NCI-H2227 (cell line): ENCODE data around the gene LONP2.
"Not testable (repeated sequence)": the region's sequence is repeated elsewhere in the genome, so short reads cannot be mapped to it uniquely, and the experiment has no call there.

Experiments used
- DNase-seq: peaks from one replicate; lab custom pipeline; 2025; ENCODE audit not compliant: unreplicated experiment; lab: John Stamatoyannopoulos, UW

Gene LONP2

DNA sequence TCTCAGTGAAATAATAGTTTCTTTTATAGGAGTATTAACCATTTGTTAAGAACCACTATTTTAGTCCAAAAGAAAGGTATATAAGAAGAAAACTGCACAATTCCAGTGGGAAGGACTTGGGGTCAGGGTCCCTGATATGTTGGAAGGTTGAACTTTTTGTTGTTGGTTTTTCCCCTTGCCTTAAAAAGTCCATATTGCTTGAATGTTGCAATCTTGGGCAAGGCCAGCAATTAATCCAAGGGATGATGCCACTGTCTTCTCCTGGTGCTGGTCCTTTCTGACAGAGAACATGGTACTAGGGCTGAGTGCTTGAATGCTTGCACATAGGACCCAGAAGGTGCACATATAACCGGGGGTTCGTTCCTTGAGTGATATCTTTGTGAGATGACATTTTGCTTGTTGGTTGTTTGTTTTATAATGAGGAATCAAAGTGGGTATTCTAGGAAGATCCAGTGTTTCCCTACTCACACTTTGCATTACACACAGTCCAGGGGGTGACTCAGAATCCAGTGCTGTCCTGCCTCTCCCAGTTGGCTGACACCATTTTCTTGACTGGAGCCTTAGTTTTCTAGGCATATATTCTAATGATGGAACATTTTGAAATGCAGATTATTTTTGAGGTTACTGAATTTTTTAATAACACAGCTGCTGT is 86.2 kb downstream of the LONP2 start:
- DNase-seq: no peak

DNA sequence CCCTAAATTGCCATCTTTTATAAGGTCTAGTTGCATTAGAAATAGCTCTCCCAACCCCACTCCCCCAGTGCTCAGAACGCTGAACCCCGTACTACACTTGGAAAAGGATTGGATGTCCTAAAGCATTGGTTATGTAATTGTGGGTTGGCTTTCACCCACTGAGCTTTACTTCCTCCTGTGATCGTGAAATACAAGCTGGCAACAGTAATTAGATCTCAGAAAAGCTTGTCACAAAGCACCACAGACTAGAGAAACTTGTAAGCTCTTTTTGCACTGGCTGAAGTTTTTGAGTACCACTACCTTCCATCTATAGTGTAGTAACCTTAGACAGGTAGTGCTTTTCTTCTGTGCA is 86.7 kb downstream of the LONP2 start:
- no peak for DNase-seq

GRCh38 chr16:48332978-48333377 is 88.9 kb downstream of the LONP2 start:
- no peak for DNase-seq

- DNase-seq: no peak
Measured at GRCh38 chr16:48334325-48334724, 90.2 kb downstream of the LONP2 start.

DNA sequence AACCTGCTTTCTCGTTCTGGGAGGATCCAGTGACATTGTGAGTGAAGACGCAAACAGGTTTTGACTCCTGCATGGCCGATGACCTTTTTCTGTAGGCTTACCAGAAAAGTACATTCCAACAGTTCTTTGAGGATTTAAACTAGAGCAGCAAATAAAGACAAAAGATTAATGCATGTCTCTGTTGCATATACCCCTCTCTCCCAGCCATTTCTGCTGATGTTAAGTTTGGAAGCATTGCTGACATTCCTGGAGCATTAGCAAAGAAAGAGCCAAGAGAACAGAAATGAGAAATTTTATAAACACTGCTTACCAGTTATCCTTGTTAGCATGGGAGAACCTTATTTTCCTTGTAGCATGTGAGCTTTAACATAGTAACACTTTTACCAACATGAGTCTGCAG is 91.9 kb downstream of the LONP2 start:
- no peak for DNase-seq

GRCh38 chr16:48340054-48340453 is 96.0 kb downstream of the LONP2 start:
- no peak for DNase-seq

DNA sequence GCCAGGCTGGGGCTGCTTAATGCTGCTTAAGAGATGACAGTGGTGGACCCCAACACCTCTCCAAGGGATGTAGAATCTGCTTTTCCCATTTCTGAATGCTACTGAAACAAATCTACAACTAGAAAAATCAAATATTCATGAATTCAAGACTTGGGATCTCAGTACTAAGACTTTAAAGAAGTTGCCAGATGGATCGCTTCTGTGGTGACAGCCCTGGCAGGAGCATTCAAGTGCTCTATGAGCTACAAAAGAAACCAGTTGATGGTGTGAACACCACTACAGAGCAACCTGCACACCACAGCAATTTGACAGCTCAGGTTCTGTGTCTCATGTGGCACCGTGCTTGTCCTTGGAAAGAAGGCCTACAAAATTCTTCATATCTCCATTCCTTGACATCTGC is 98.5 kb downstream of the LONP2 start:
- no peak for DNase-seq

- DNase-seq: peak; percentile 77
Measured at GRCh38 chr16:48347191-48347865, 103.2 kb downstream of the LONP2 start.

GRCh38 chr16:48347980-48348379 is 103.9 kb downstream of the LONP2 start:
- DNase-seq: peak; percentile 69

- no peak for DNase-seq
Measured at GRCh38 chr16:48350736-48351135, 106.6 kb downstream of the LONP2 start.

GRCh38 chr16:48352648-48353390 is 108.7 kb downstream of the LONP2 start:
- DNase-seq: no peak

DNA sequence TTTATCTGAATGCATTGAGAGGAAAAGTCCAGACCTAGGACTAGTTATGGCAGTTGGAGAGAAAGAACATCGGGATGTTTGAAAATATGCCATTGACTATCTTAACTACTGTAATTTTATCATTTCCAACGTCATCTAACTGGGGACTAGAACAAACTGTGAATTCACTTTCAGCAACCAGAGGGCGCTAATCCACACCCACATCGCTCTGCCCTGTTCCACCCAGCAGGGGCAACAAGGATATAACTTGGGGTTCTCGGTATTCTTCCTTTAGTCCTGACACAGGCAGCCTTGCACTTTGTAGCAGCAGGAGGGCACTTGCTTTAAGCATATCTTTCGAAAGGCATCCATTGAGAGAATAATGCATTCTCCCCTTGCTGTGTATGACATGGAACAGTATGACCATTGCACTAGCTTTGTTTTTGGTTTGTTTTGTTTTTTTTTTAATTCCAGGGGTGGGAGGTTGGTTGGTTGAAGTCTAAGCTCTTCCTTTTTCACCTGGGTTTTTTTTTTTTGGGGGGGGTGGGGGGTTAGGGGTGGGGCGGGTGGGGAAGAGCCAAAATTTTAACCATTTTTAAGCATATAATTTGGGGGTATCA is 109.6 kb downstream of the LONP2 start:
- peak; percentile 58 for DNase-seq

DNA sequence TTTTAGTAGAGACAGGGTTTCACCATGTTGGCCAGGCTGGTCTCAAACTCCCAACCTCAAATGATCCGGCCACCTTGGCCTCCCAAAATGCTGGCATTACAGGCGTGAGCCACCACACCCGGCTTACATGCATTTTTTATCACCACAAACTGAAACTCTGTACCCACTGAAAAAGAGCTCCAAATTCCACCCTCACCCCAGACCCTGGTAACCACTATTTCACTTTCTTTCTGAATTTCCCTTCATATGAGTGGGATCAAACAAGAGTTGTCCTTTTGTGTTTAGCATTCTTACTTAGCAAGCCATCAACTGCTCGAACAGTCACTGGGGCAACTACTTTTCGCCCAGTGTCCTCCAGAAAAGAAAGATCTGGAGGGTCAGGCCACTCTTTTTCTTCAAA is 110.3 kb downstream of the LONP2 start:
- not testable (repeated sequence) for DNase-seq

DNA sequence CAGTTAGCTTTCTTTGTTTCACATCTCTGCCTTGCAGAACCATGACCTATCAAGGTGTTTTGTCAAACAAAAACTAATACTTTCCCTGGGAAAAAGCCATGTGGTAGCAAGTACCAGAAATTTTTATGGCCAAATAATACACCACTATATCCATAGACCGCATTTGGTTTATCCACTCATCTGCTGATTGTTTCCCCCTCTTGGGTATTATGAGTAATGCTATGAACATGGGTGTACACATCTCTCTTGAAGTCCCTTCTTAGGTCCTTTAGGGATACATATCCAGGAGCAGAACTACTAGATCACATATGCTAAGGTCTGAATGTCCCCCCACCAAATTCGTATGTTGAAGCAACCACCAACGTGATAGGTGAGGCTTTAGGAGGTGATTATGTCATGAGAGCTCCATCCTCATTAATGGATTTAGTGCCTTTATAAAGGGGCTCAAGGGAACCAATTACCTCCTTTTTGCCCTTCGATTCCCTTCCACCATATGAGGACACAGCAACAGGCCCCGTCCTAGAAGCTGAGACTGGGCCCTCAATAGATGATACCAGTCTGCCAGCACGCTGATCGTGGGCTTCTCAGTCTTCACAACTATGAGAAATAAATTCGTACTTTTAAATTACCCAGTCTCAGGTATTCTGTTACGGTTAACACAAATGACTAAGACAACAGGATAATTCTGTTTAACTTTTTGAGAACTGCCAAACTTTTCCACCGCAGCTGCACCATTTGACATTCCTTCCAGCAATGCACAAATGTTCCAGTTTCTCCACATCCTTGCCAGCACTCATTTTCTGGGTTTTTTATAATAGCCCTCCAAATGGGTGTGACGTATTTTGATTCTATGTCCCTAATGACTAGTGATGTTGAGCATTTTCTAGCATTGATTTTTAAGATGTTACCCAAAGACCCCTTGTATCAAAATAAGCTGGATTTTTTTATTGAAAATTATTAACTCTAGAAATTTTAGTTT is 111.1 kb downstream of the LONP2 start:
- no peak for DNase-seq

DNA sequence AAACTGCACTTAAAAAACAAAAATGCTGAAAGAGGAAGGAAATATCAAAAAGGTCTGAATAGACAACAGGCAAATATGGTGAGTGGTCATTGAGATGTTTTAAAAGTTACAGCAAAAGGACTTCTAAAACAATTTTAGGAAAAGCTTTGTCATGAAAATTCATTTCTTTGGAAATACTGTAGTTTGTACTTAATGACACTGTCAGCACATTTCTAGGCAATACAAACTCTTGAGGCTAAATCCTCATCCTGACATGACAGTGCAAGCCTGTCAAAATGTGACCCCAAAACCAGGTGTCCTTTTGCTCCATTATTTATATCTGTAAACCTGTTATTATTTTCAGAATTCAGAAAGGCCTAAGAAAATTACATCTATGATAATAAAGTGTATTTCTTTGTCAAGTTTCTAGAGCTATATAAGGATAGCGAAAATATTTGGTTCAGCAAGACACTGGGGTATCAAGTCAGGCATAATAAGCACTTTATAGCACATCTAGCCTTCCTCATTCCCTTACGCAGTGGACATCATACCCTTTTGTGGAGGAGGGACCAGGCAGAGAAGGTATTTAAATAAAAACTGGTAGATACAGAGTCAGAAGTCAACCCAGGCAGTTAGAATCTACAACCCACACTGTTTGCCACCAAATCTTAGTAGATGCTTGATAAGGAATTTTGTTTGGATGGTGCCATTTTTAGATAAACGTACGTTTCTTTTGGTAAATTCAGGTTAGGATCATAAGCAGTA is 112.7 kb downstream of the LONP2 start:
- DNase-seq: no peak

GRCh38 chr16:48358419-48358818 is 114.3 kb downstream of the LONP2 start:
- DNase-seq: no peak

DNA sequence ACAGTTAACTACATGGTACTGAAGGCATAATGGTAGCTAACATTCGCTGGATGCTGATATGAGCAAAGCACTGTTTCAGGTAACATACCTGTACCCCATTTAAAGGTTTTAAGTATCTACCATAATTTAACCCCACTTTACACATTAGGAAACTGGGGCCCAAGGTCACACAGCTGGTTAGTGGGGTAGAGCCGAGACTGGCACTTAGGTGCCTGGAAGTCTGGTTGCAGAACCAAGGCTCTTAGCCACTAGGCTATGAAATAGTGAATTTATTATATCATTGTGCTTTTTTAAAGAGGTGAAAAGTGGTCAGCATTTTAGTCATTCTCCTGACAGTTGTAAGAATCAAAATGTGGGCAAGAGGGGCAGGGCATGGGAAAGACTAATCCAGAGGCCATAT is 115.9 kb downstream of the LONP2 start:
- no peak for DNase-seq

- DNase-seq: no peak
Measured at GRCh38 chr16:48361012-48361411, 116.9 kb downstream of the LONP2 start.

GRCh38 chr16:48361540-48362144 is 117.5 kb downstream of the LONP2 start:
- DNase-seq: no peak
